Prostate gland (tissue), 2 donors: ENCODE results near the gene ZBTB40. TPM values are rescaled to one million over a fixed set of nuclear protein-coding genes. Genes with fewer than 3 reads are reported as not detected.

Source experiments
- DNase-seq: peaks from one replicate; pipeline ENCODE4 v3.0.0-alpha.2; 2019; ENCODE audit warnings: low spot score
- H3K27ac ChIP-seq, 2 donors: fragments of 200-600 bp; sonication (generic); 2 replicates each; pipeline ENCODE4 v1.5.1; 2017 to 2019
- H3K27me3 ChIP-seq: fragments of 200-600 bp; sonication (generic); replicated peaks from 2 replicates; pipeline ENCODE4 v1.5.1; 2019; ENCODE audit not compliant: insufficient read depth
- H3K36me3 ChIP-seq, 2 donors: fragments of 200-600 bp; sonication (generic); 1 replicate in 1 of 2; 2 replicates in 1 of 2; pipeline versions ENCODE4 v1.5.1 to v1.8.1; 2017 to 2019
- H3K4me1 ChIP-seq: fragments of 200-600 bp; sonication (generic); replicated peaks from 2 replicates; pipeline ENCODE4 v1.5.1; 2019
- H3K4me3 ChIP-seq, 2 donors: fragments of 200-600 bp; sonication (generic); 2 replicates each; pipeline ENCODE4 v1.5.1; 2017 to 2019
- H3K9me3 ChIP-seq: fragments of 200-600 bp; sonication (generic); 2 replicates; pipeline ENCODE4 v1.5.1; 2017
- CTCF ChIP-seq, 4 experiments: fragments of 200-600 bp in 2 of 4; fragments of 450-650 bp in 2 of 4; sonication (generic) in 2 of 4; IDR thresholded peaks; 1 replicate in 3 of 4; 2 replicates in 1 of 4; pipeline ENCODE4 v1.5.1; 2016 to 2019; ENCODE audit warnings: antibody characterized with exemption in 4 of 4, mild to moderate bottlenecking in 2 of 4, moderate library complexity in 2 of 4
- POLR2A ChIP-seq: fragments of 450-650 bp; IDR thresholded peaks from one replicate; pipeline ENCODE4 v1.6.1; 2016; ENCODE audit warnings: antibody characterized with exemption, mild to moderate bottlenecking
- POLR2AphosphoS5 ChIP-seq: sonication (generic); formaldehyde crosslinking; IDR thresholded peaks from one replicate; pipeline ENCODE4 v1.6.1; 2017; ENCODE audit warnings: antibody characterized with exemption
- WGBS: methylation state at CpG from one replicate; pipeline ENCODE4 v1.1.5; 2018; 5-methylcytosine and 5-hydroxymethylcytosine counted together
- intact Hi-C: fragments of 100-400 bp; cut with DNase I; formaldehyde crosslinking; loops from one replicate; pipeline ENCODE4 v1.14.2; 2022
- total RNA-seq, 2 donors: library from RNA; depleted of rRNA; stranded (reverse); fragments of >200 nt; gene quantifications; one replicate each; pipeline ENCODE4 v1.1.0, GENCODE V29; 2016

The ZBTB40 gene
- total RNA-seq, 2 donors from 2014 or later: 18.2 to 26.3 TPM

DNA sequence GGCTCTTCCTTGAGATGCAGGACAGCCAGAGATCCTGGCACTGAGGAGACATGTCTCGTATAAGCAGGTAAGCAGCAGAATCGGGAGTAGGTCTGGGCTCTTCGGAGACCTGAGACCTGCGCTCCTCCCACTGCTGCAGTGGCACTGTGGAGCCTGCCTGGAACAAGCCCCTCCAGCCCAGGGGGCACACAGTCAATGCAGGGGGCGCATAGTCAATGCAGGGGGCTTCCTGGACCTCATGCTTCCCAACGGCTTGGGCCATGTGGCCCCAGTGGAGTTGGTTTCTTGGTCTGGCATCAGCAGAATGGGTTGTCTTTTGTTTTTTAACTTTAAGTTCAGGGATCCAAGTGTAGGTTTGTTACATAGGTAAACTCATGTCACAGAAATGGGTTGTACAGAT lies 83.7 kb downstream of the ZBTB40 start:
- no peaks in the 10 kb centered on the region for H3K27me3 ChIP-seq
- intact Hi-C loops: no loop called here

DNA sequence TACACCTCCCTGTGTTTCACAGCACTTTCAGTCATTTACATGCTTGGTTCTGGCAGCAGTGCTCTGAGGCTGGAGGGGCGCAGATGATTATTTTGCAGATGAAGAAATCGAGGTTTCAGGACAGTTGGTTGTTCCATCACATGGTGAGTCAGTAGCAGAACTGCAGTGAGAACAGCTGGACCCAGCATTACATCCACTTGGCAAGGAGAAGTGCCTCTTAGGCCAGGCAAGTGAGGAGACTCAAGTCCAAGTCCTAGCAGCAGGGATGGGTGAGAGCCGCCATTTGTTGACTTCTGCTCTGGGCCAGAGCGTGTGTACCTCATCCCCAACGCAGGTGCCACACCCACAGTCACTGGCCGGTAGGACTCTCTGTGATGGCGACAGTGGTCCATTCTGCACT lies 84.9 kb downstream of the ZBTB40 start:
- no peak for TF ChIP-seq POLR2AphosphoS5
- TF ChIP-seq POLR2A: no peak
- TF ChIP-seq CTCF (IDR thresholded peaks at IDR 0.05): no peak
- H3K4me3 ChIP-seq: no peak overlapping the region
- H3K9me3 ChIP-seq: no peaks in the 10 kb centered on the region
- no peak for DNase-seq
- no peak overlapping the region for H3K27ac ChIP-seq
- no peaks in the 10 kb centered on the region for H3K36me3 ChIP-seq
- 77% methylated on average over 7 of the region's 7 CpGs for WGBS
- intact Hi-C loops: no loop called here
- H3K27me3 ChIP-seq: no peaks in the 10 kb centered on the region
- no peaks in the 10 kb centered on the region for H3K4me1 ChIP-seq

More for the DNA sequence above, 83.7 kb downstream of the ZBTB40 start:
- no peak for TF ChIP-seq CTCF (IDR thresholded peaks at IDR 0.05)
- no peak for TF ChIP-seq POLR2A
- TF ChIP-seq POLR2AphosphoS5: no peak
- no peaks in the 10 kb centered on the region for H3K9me3 ChIP-seq
- H3K27ac ChIP-seq: no peak overlapping the region
- H3K36me3 ChIP-seq: no peaks in the 10 kb centered on the region
- 83% methylated on average over 6 of the region's 6 CpGs for WGBS
- DNase-seq: no peak
- no peaks in the 10 kb centered on the region for H3K4me1 ChIP-seq
- no peak overlapping the region for H3K4me3 ChIP-seq

GRCh38 chr1:22537441-22538139 lies 85.9 kb downstream of the ZBTB40 start:
- Histone ChIP-seq H3K4me1 (no peaks in the 10 kb centered on the region), H3K27ac (no peak overlapping the region), H3K27me3 (no peaks in the 10 kb centered on the region), H3K36me3 (no peaks in the 10 kb centered on the region), H3K9me3 (no peaks in the 10 kb centered on the region), H3K4me3 (no peak overlapping the region)
- no peak for DNase-seq
- WGBS: 79% methylated on average over 12 of the region's 13 CpGs
- intact Hi-C loops: no loop called here
- TF ChIP-seq CTCF (IDR thresholded peaks at IDR 0.05) (no peak), POLR2A (no peak), POLR2AphosphoS5 (no peak)

DNA sequence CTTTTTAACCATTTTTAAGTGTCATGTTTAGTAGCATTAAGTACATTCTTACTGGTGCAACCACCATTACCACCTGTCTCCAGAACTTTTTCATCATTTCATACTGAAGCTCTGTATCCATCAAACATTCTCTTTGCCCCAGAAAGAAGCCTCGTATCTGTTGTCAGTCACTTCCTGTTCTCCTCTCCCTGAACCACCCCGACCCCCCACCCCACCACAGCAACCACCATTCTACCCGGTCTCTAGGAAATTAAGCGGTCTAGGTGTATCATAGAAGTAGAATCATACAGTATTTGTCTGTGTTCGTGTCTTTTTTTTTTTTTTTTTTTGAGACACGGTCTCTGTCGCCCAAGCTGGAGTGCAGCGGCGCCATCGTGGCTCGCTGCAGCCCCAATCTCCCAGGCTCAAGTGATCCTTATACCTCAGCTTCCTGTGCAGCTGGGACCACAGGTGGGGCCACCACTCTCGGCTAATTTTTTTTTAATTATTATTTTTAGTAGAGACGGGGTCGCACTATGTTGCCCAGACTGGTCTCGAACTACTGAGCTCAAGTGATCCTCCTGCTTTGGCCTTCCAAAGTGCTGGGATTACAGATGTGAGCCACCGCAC lies 88.0 kb downstream of the ZBTB40 start:
- no peak for DNase-seq
- H3K36me3 ChIP-seq: no peaks in the 10 kb centered on the region
- H3K9me3 ChIP-seq: no peaks in the 10 kb centered on the region
- intact Hi-C loops: no loop called here
- H3K27me3 ChIP-seq: no peaks in the 10 kb centered on the region
- TF ChIP-seq POLR2AphosphoS5 (no peak), CTCF (IDR thresholded peaks at IDR 0.05) (no peak), POLR2A (no peak)
- no peak overlapping the region for H3K27ac ChIP-seq
- no peak overlapping the region for H3K4me3 ChIP-seq
- 85% methylated on average over 16 of the region's 16 CpGs for WGBS
- H3K4me1 ChIP-seq: no peaks in the 10 kb centered on the region

DNA sequence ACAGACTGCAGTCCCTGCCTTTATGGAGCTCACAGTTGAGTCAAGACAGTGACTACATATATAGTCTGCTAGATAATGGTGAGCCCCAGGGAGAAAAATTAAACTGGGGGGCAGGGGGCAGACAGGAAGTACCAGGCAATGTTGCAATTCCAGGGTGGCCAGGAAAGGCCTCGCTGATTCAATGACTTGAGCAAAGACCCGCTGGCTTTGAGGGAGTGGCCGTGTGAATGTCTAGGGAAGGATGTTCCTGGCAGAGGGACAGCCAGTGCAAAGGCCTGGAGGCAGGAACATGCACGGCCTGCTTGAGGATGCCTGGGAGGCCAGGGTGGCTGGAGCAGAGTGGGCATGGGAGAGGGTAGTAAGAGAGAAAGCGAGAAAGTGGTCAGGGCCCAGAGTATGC lies 88.7 kb downstream of the ZBTB40 start:
- no peak overlapping the region for H3K27ac ChIP-seq
- no peaks in the 10 kb centered on the region for H3K36me3 ChIP-seq
- intact Hi-C loops: no loop called here
- TF ChIP-seq POLR2AphosphoS5 (no peak), CTCF (IDR thresholded peaks at IDR 0.05) (no peak), POLR2A (no peak)
- no peak overlapping the region for H3K4me3 ChIP-seq
- H3K4me1 ChIP-seq: no peaks in the 10 kb centered on the region
- 67% methylated on average over 5 of the region's 5 CpGs for WGBS
- no peaks in the 10 kb centered on the region for H3K27me3 ChIP-seq
- no peaks in the 10 kb centered on the region for H3K9me3 ChIP-seq
- DNase-seq: no peak
